Left lung (tissue), 10 donors: ENCODE measurements around the gene TTC39B. TPM values are rescaled to one million over a fixed set of nuclear protein-coding genes. Genes with fewer than 3 reads are reported as not detected.

Experiments
- ATAC-seq: fragments of 200-7000 bp; cut with Tn5 transposase; one replicate; pipeline ENCODE4 v1.9.1; 2020; ENCODE audit warnings: moderate library complexity
- DNase-seq, 4 donors: peaks; one replicate each; pipeline ENCODE4 v3.0.0-alpha.2; 2013 to 2020
- H3K27ac ChIP-seq, 2 donors: fragments of 200-600 bp; sonication (generic) in 1 of 2; one replicate each; pipeline versions ENCODE4 v1.5.0 to v1.8.0; 2020 to 2021
- H3K27me3 ChIP-seq, 2 donors: fragments of 200-600 bp; sonication (generic) in 1 of 2; one replicate each; pipeline versions ENCODE4 v1.5.0 to v1.8.0; 2020 to 2021
- H3K36me3 ChIP-seq, 2 donors: fragments of 200-600 bp; sonication (generic) in 1 of 2; one replicate each; pipeline versions ENCODE4 v1.5.0 to v1.8.0; 2020 to 2021
- H3K4me1 ChIP-seq, 2 donors: fragments of 200-600 bp; one replicate each; pipeline ENCODE4 v1.8.0; 2021
- H3K4me3 ChIP-seq, 2 donors: fragments of 200-600 bp; sonication (generic) in 1 of 2; one replicate each; pipeline versions ENCODE4 v1.5.0 to v1.8.0; 2020 to 2021; ENCODE audit warnings: mild to moderate bottlenecking in 1 of 2
- H3K9me3 ChIP-seq, 2 donors: fragments of 200-600 bp; sonication (generic) in 1 of 2; one replicate each; pipeline versions ENCODE4 v1.5.0 to v1.8.0; 2020 to 2021
- CTCF ChIP-seq, 2 donors: fragments of 200-600 bp; sonication (generic) in 1 of 2; IDR thresholded peaks; one replicate each; pipeline versions ENCODE4 v1.5.0 to v1.8.0; 2021; ENCODE audit warnings: antibody characterized with exemption in 2 of 2
- intact Hi-C, 2 donors: fragments of 100-400 bp; cut with DNase I; formaldehyde crosslinking; loops; one replicate each; pipeline versions ENCODE4 v1.11.2 to v1.14.2; 2022
- polyA plus RNA-seq, 6 donors: library from polyadenylated mRNA; unstranded; fragments of 120-200 nt; gene quantifications; one replicate each; pipeline ENCODE4 v1.2.1, GENCODE V29; 2013; ENCODE audit not compliant: insufficient read length in 6 of 6
- total RNA-seq, 2 donors: library from RNA; stranded (reverse); fragmentation: NEBNext Ultra II Directional; extraction: Animal tissue kit (Norgen Biotek cat#: 25700); gene quantifications; one replicate each; pipeline ENCODE4 v1.2.1, GENCODE V29; 2021
- donor health status: DM: no; HTN: yes; CAD: no.
- donor health status: DM: no; HTN: no; CAD: no.

The TTC39B gene
- total and polyA plus RNA-seq, 8 donors, result 10.7 to 23.2 (median 13.1) TPM

GRCh38 chr9:15137089-15137488, 169.9 kb downstream of the TTC39B start:
- Histone ChIP-seq H3K27ac (no peak overlapping the region), H3K27me3 (no peaks in the 10 kb centered on the region), H3K9me3 (no peaks in the 10 kb centered on the region), H3K4me3 (no peak overlapping the region), H3K36me3 (no peaks in the 10 kb centered on the region), H3K4me1 (no peaks in the 10 kb centered on the region)
- intact Hi-C loops, result no loop called here
- no peak for TF ChIP-seq CTCF (IDR thresholded peaks at IDR 0.05)
- DNase-seq (no peak), ATAC-seq (no peak)

- H3K9me3 ChIP-seq, result no peaks in the 10 kb centered on the region
- ATAC-seq (no peak), DNase-seq (no peak)
- TF ChIP-seq CTCF (IDR thresholded peaks at IDR 0.05), result no peak
- H3K27ac ChIP-seq, result no peak overlapping the region
- no peak overlapping the region for H3K4me3 ChIP-seq
- H3K27me3 ChIP-seq, result no peaks in the 10 kb centered on the region
- no peaks in the 10 kb centered on the region for H3K36me3 ChIP-seq
- no peaks in the 10 kb centered on the region for H3K4me1 ChIP-seq
- intact Hi-C loops, result no loop called here
Measured at GRCh38 chr9:15136646-15137045, 170.4 kb downstream of the TTC39B start.

- H3K4me3 ChIP-seq, result no peak overlapping the region
- H3K27ac ChIP-seq, result no peak overlapping the region
- TF ChIP-seq CTCF (IDR thresholded peaks at IDR 0.05), result peak; percentile 86 to 88
- no peaks in the 10 kb centered on the region for H3K27me3 ChIP-seq
- peak; percentile 95 for ATAC-seq
- no peaks in the 10 kb centered on the region for H3K4me1 ChIP-seq
- H3K36me3 ChIP-seq, result no peaks in the 10 kb centered on the region
- peak in 2 of 4 donors; percentile 77 to 84 for DNase-seq
- no peaks in the 10 kb centered on the region for H3K9me3 ChIP-seq
- intact Hi-C loops, result no loop called here
Measured at GRCh38 chr9:15135164-15135792, 171.7 kb downstream of the TTC39B start.

GRCh38 chr9:15133488-15133887, 173.5 kb downstream of the TTC39B start:
- Histone ChIP-seq H3K27me3 (no peaks in the 10 kb centered on the region), H3K9me3 (no peaks in the 10 kb centered on the region), H3K4me3 (no peak overlapping the region), H3K27ac (no peak overlapping the region), H3K4me1 (no peaks in the 10 kb centered on the region), H3K36me3 (no peaks in the 10 kb centered on the region)
- intact Hi-C loops, result no loop called here
- DNase-seq (no peak), ATAC-seq (no peak)
- TF ChIP-seq CTCF (IDR thresholded peaks at IDR 0.05), result no peak

GRCh38 chr9:15132091-15132490, 174.9 kb downstream of the TTC39B start:
- Histone ChIP-seq H3K9me3 (no peaks in the 10 kb centered on the region), H3K27me3 (no peaks in the 10 kb centered on the region), H3K4me3 (no peak overlapping the region), H3K27ac (no peak overlapping the region), H3K36me3 (no peaks in the 10 kb centered on the region), H3K4me1 (no peaks in the 10 kb centered on the region)
- intact Hi-C loops, result no loop called here
- DNase-seq (peak in 1 of 4 donors; percentile 40), ATAC-seq (peak; percentile 73)
- no peak for TF ChIP-seq CTCF (IDR thresholded peaks at IDR 0.05)
